Testis (tissue), 3 donors: Measurements from ENCODE around the gene ADGRD1. TPM values are rescaled to one million over a fixed set of nuclear protein-coding genes. Genes with fewer than 3 reads are reported as not detected.

Source experiments
- DNase-seq: peaks from one replicate; pipeline ENCODE4 v3.0.0-alpha.2; 2019
- H3K27ac ChIP-seq, 2 donors: fragments of 200-600 bp; sonication (generic); one replicate each; pipeline ENCODE4 v1.5.1; 2019
- H3K27me3 ChIP-seq: fragments of 200-600 bp; sonication (generic); one replicate; pipeline ENCODE4 v1.5.1; 2019
- H3K36me3 ChIP-seq: fragments of 200-600 bp; sonication (generic); one replicate; pipeline ENCODE4 v1.5.1; 2017; ENCODE audit warnings: low read depth; ENCODE audit errors: missing control alignments
- H3K4me1 ChIP-seq: fragments of 200-600 bp; sonication (generic); one replicate; pipeline ENCODE4 v1.5.1; 2019
- H3K4me3 ChIP-seq, 2 donors: fragments of 200-600 bp; sonication (generic); one replicate each; pipeline ENCODE4 v1.5.1; 2017 to 2019
- H3K9me3 ChIP-seq: fragments of 200-600 bp; sonication (generic); one replicate; pipeline ENCODE4 v1.5.1; 2017
- POLR2A ChIP-seq: fragments of 450-650 bp; IDR thresholded peaks from one replicate; pipeline ENCODE4 v1.6.1; 2017; ENCODE audit warnings: antibody characterized with exemption, mild to moderate bottlenecking, moderate library complexity
- WGBS, 2 donors: methylation state at CpG; one replicate each; pipeline ENCODE4 v1.1.5; 2018; 5-methylcytosine and 5-hydroxymethylcytosine counted together
- intact Hi-C: fragments of 100-400 bp; cut with DNase I; formaldehyde crosslinking; loops from one replicate; pipeline ENCODE4 v1.15.1; 2023; ENCODE audit warnings: low total_unique reads
- polyA plus RNA-seq: library from polyadenylated mRNA; stranded (reverse); fragments of 350-450 nt; fragmentation: Illumina TruSeq; extraction: RNeasy Lipid Tissue Mini Kit (QIAGEN cat#74804); gene quantifications from one replicate; pipeline ENCODE4 v1.2.3, GENCODE V29; 2014; ENCODE audit warnings: low read depth, low replicate concordance; ENCODE audit not compliant: insufficient read depth
- total RNA-seq, 2 donors: library from RNA; depleted of rRNA; stranded (reverse); fragments of >200 nt; gene quantifications; one replicate each; pipeline ENCODE4 v1.2.3, GENCODE V29; 2016
- TF ChIP-seq, protein P1 (sequence below), 3 experiments: fragments of 450-650 bp in 2 of 3; fragments of 200-600 bp in 1 of 3; sonication (generic) in 1 of 3; IDR thresholded peaks; one replicate each; pipeline ENCODE4 v1.5.1; 2016 to 2019; ENCODE audit warnings: antibody characterized with exemption in 3 of 3, mild to moderate bottlenecking in 2 of 3, moderate library complexity in 1 of 3

ADGRD1 gene
- total and polyA plus RNA-seq, 3 donors from 2014 or later: 27.2 to 43.2 (median 42.8) TPM

DNA sequence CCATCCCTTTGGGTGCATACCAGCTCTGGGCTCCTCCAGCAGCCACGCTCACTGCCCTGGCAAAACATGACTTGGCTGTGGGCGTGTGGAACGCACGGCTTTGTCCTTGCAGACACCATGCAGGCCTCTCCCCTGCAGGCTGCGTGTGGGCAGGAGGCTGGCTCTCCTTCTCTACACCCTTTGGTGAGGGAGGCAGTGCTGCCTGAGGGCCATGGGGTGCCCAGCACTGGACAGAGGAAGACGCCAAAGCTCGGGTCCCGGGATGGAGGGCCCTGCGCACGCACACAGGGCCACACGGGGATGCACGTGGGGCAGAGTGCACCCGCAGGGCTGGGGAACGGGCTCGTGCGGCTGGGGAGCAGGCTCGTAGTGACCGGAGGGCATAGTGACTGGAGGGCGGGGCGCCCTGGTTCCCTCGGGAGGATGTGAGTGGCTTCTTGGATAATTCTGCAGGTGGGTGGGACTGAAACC, 89.7 kb downstream of the ADGRD1 start:
- H3K4me1 ChIP-seq: peaks cover 10% of the 10 kb centered on the region
- H3K27ac ChIP-seq: no peak overlapping the region
- no peak overlapping the region for H3K4me3 ChIP-seq
- no peaks in the 10 kb centered on the region for H3K27me3 ChIP-seq
- 89 to 94% methylated on average over 12 to 21 of the region's 21 CpGs for WGBS, 2 donors
- DNase-seq: no peak
- intact Hi-C loops: no loop called here
- TF ChIP-seq, protein P1, sequence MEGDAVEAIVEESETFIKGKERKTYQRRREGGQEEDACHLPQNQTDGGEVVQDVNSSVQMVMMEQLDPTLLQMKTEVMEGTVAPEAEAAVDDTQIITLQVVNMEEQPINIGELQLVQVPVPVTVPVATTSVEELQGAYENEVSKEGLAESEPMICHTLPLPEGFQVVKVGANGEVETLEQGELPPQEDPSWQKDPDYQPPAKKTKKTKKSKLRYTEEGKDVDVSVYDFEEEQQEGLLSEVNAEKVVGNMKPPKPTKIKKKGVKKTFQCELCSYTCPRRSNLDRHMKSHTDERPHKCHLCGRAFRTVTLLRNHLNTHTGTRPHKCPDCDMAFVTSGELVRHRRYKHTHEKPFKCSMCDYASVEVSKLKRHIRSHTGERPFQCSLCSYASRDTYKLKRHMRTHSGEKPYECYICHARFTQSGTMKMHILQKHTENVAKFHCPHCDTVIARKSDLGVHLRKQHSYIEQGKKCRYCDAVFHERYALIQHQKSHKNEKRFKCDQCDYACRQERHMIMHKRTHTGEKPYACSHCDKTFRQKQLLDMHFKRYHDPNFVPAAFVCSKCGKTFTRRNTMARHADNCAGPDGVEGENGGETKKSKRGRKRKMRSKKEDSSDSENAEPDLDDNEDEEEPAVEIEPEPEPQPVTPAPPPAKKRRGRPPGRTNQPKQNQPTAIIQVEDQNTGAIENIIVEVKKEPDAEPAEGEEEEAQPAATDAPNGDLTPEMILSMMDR (IDR thresholded peaks at IDR 0.05): no peak
- H3K9me3 ChIP-seq: no peaks in the 10 kb centered on the region
- no peaks in the 10 kb centered on the region for H3K36me3 ChIP-seq

DNA sequence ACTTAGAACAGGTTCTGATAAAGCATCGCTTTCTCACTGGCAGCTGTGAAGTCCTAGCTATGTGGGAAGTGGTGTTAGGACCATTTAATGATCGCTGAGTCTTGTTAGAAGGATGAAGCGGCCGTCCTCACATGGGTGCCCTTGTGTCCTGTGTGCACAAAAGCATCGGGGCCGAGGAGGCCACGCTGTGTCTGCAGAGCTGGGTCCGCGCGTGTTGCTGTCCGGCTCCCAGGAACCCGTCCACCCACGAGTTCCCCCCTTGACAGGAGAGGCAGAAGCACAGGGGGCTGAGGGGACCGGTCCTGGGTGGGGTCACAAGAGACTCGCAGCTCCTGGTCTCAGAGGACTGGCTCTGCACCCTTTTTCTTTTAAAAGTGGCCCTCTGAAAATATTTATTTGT, 90.4 kb downstream of the ADGRD1 start:
- Histone ChIP-seq H3K27me3 (no peaks in the 10 kb centered on the region), H3K4me1 (peaks cover 10% of the 10 kb centered on the region), H3K9me3 (no peaks in the 10 kb centered on the region), H3K4me3 (no peak overlapping the region), H3K36me3 (no peaks in the 10 kb centered on the region), H3K27ac (no peak overlapping the region)
- intact Hi-C loops: no loop called here
- 85% methylated on average over 11 to 15 of the region's 15 CpGs for WGBS, 2 donors
- no peak for TF ChIP-seq POLR2A
- TF ChIP-seq, protein P1 (IDR thresholded peaks at IDR 0.05): no peak
- no peak for DNase-seq

DNA sequence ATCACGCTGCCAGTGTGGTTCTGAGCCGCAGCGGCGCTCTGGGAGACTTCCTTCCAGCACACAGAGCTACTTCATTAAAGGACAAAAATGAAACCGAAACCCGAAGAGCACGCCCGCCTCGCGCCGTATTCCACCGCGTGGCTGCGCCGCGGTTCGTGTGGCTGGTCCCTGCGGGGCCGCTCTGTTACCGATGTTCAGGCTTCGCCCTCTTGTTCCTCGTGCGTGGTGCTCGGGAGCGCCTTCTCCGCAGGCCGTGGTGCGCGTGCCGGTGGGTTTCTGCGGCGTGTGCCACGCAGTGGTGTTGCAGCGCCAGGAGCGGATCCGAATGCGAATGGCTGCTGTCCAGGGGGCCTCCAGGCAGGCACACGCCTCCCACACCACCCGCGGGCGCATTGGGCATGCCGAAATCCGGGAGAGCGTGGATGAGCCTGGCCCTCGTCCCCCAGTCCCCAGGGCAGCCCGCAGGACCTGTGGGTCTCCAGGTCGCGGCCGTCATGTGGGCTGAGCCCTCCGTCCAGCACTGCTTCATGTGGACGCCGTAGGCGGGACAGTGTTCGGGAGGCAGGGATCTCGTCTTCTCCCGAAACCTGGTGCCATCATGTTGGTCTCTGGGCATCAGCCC, 91.2 kb downstream of the ADGRD1 start:
- Histone ChIP-seq H3K36me3 (no peaks in the 10 kb centered on the region), H3K27ac (no peak overlapping the region), H3K4me1 (peaks cover 10% of the 10 kb centered on the region), H3K27me3 (no peaks in the 10 kb centered on the region), H3K9me3 (no peaks in the 10 kb centered on the region), H3K4me3 (no peak overlapping the region)
- TF ChIP-seq POLR2A: no peak
- TF ChIP-seq, protein P1 (IDR thresholded peaks at IDR 0.05): no peak
- intact Hi-C loops: no loop called here
- DNase-seq: no peak
- WGBS, 2 donors: 59 to 72% methylated on average over 29 to 54 of the region's 56 CpGs

DNA sequence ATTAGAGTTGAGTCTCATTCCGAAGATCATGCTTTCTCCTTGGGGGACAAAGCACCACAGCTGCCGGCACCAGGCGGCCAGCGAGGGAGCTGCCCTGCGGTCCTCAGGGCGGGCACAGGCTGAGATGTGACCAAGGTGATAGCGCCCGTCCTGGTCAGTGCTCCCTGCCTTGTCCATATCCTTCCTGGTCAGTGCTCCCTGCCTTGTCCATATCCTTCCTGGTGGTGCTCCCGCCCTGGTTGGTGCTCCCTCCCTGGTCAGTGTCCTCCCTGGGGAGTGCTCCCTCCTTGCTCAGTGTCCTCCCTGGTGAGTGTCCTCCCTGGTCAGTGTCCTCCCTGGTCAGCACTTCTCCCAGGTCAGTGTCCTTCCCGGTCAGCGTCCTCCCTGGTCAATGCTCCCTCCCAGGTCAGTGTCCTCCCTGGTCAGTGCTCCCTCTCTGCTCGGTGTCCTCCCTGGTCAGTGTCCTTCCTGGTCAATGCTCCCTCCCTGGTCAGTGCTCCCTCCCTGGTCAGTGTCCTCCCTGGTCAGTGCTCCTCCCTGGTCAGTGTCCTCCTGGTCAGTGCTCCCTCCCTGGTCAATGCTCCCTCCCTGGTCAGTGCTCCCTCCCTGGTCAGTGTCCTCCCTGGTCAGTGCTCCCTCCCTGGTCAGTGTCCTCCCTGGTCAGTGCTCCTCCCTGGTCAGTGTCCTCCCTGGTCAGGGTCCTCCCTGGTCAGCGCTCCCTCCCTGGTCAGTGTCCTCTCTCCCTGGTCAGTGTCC, 92.2 kb downstream of the ADGRD1 start:
- H3K4me3 ChIP-seq: no peak overlapping the region
- no peaks in the 10 kb centered on the region for H3K27me3 ChIP-seq
- intact Hi-C loops: no loop called here
- peaks cover 10% of the 10 kb centered on the region for H3K4me1 ChIP-seq
- no peak overlapping the region for H3K27ac ChIP-seq
- 84 to 86% methylated on average over 5 to 13 of the region's 13 CpGs for WGBS, 2 donors
- no peaks in the 10 kb centered on the region for H3K9me3 ChIP-seq
- TF ChIP-seq, protein P1 (IDR thresholded peaks at IDR 0.05): no peak
- no peak for TF ChIP-seq POLR2A
- DNase-seq: no peak
- no peaks in the 10 kb centered on the region for H3K36me3 ChIP-seq
